HCT116 (cell line): Measurements from ENCODE around the gene TMEM209. TPM values are rescaled to one million over a fixed set of nuclear protein-coding genes. Genes with fewer than 3 reads are reported as not detected.

Experiments used
- ATAC-seq: fragments of 200-7000 bp; cut with Tn5 transposase; 2 replicates; pipeline ENCODE4 v1.9.1; 2020; ENCODE audit warnings: mild to moderate bottlenecking, moderate library complexity
- BruUV-seq: library from RNA; stranded (reverse); fragments of 400-500 nt; replicated peaks from 2 replicates; lab custom pipeline; 2021; lab: Mats Ljungman, UMichigan
- CTCF ChIA-PET: fragments of 300-600 bp; sonication (Branson Sonifier 250); formaldehyde crosslinking; loops from one replicate; lab custom pipeline; 2021; ENCODE audit warnings: antibody characterized with exemption; lab: Charles Lee
- POLR2A ChIA-PET: fragments of 300-600, 350-600 bp; sonication (Branson Sonifier 250); formaldehyde crosslinking; loops from one replicate; lab custom pipeline; 2021; ENCODE audit warnings: antibody characterized with exemption; lab: Charles Lee
- RAD21 ChIA-PET, 2 experiments: fragments of 300-600 bp; sonication (Branson Sonifier 250); formaldehyde crosslinking; loops; one replicate each; lab custom pipeline; 2023; ENCODE audit warnings: low total read pairs in 2 of 2; ENCODE audit not compliant: uncharacterized antibody in 2 of 2, unreplicated experiment in 2 of 2, low non-redundant PET in 1 of 2; lab: Charles Lee
- DNase-seq: peaks from one replicate; pipeline ENCODE4 v3.0.0-alpha.2; 2010; ENCODE audit warnings: low read depth, low spot score
- H2AFZ ChIP-seq: fragments of 200-600 bp; shearing (Covaris generic), sonication (generic); 2 replicates; pipeline ENCODE4 v1.6.1; 2017; ENCODE audit warnings: low read depth, mixed run types, mixed read lengths, antibody characterized with exemption, low read length; ENCODE audit not compliant: poor library complexity, severe bottlenecking
- H3K27ac ChIP-seq: 2 replicates; pipeline ENCODE4 v1.5.1; 2012; ENCODE audit warnings: low read depth, low read length
- H3K27me3 ChIP-seq: fragments of 200-600 bp; sonication (generic); 2 replicates; pipeline ENCODE4 v1.6.1; 2016; ENCODE audit warnings: mixed run types, low read length, mixed read lengths; ENCODE audit not compliant: insufficient read depth
- H3K36me3 ChIP-seq, 2 experiments: fragments of 200-500 bp in 1 of 2; fragments of 200-600 bp in 1 of 2; sonication (Bioruptor generic) in 1 of 2; sonication (generic) in 1 of 2; 2 replicates each; pipeline versions ENCODE4 v1.5.1 to v1.6.1; 2014 to 2016; ENCODE audit warnings: low read length in 2 of 2, inconsistent platforms in 1 of 2, mixed read lengths in 1 of 2, mixed run types in 1 of 2; ENCODE audit not compliant: insufficient read depth in 2 of 2, control insufficient read depth in 1 of 2
- H3K4me1 ChIP-seq, 2 experiments: fragments of 200-600 bp in 1 of 2; sonication (generic) in 1 of 2; 2 replicates each; pipeline versions ENCODE4 v1.5.1 to v1.6.1; 2012 to 2017; ENCODE audit warnings: low read length in 2 of 2, inconsistent platforms in 1 of 2, mild to moderate bottlenecking in 1 of 2, mixed read lengths in 1 of 2, mixed run types in 1 of 2, moderate library complexity in 1 of 2; ENCODE audit not compliant: insufficient read depth in 2 of 2, control insufficient read depth in 1 of 2
- H3K4me2 ChIP-seq: fragments of 200-600 bp; sonication (generic); 2 replicates; pipeline ENCODE4 v1.6.1; 2017; ENCODE audit warnings: mixed run types, low read length, mixed read lengths
- H3K4me3 ChIP-seq, 2 experiments: fragments of 200-600 bp in 1 of 2; sonication (generic) in 1 of 2; replicated peaks in 1 of 2; 2 replicates each; pipeline ENCODE4 v1.5.1; 2011 to 2016; ENCODE audit warnings: low read length in 2 of 2, control low read depth in 1 of 2, low read depth in 1 of 2, mild to moderate bottlenecking in 1 of 2, mixed read lengths in 1 of 2, mixed run types in 1 of 2
- H3K79me2 ChIP-seq: fragments of 200-600 bp; sonication (generic); 2 replicates; pipeline ENCODE4 v1.6.1; 2017; ENCODE audit warnings: mild to moderate bottlenecking, mixed run types, low read length, moderate library complexity, mixed read lengths; ENCODE audit not compliant: insufficient read depth
- H3K9ac ChIP-seq: fragments of 200-600 bp; sonication (generic); 2 replicates; pipeline ENCODE4 v1.6.1; 2016; ENCODE audit warnings: low read length, mixed read lengths
- H3K9me2 ChIP-seq: fragments of 200-600 bp; sonication (generic), shearing (Covaris generic); 2 replicates; pipeline ENCODE4 v1.6.1; 2017; ENCODE audit warnings: mixed run types, mild to moderate bottlenecking, moderate library complexity; ENCODE audit not compliant: insufficient read depth
- H3K9me3 ChIP-seq, 2 experiments: fragments of 200-500 bp in 1 of 2; fragments of 200-600 bp in 1 of 2; sonication (Bioruptor generic) in 1 of 2; sonication (generic) in 1 of 2; 2 replicates each; pipeline ENCODE4 v1.6.1; 2014 to 2017; ENCODE audit warnings: low read length in 2 of 2, mixed read lengths in 2 of 2, inconsistent platforms in 1 of 2, low read depth in 1 of 2, mild to moderate bottlenecking in 1 of 2, mixed run types in 1 of 2, moderate library complexity in 1 of 2; ENCODE audit not compliant: control insufficient read depth in 1 of 2, insufficient read depth in 1 of 2
- H4K20me1 ChIP-seq: fragments of 200-600 bp; sonication (generic), shearing (Covaris generic); 2 replicates; pipeline ENCODE4 v1.6.1; 2017; ENCODE audit warnings: mixed run types, mild to moderate bottlenecking, moderate library complexity; ENCODE audit not compliant: insufficient read depth
- CBX3 ChIP-seq: IDR thresholded peaks from 2 replicates; pipeline ENCODE4 v1.6.1; 2012; ENCODE audit warnings: low read depth
- CEBPB ChIP-seq: IDR thresholded peaks from 2 replicates; pipeline ENCODE4 v1.6.1; 2012; ENCODE audit warnings: low read depth
- ELF1 ChIP-seq: IDR thresholded peaks from 2 replicates; pipeline ENCODE4 v1.6.1; 2012; ENCODE audit warnings: low read depth, borderline replicate concordance
- EZH2 ChIP-seq: fragments of 200-600 bp; sonication (generic); IDR thresholded peaks from 2 replicates; pipeline ENCODE4 v1.6.1; 2017; ENCODE audit warnings: antibody characterized with exemption, mixed run types
- EZH2phosphoT487 ChIP-seq: fragments of 200-600 bp; IDR thresholded peaks from 2 replicates; pipeline ENCODE4 v1.6.1; 2018; ENCODE audit warnings: antibody characterized with exemption, borderline replicate concordance
- FOSL1 ChIP-seq: IDR thresholded peaks from 2 replicates; pipeline ENCODE4 v1.6.1; 2012; ENCODE audit warnings: low read depth
- JUND ChIP-seq: IDR thresholded peaks from 2 replicates; pipeline ENCODE4 v1.6.1; 2012
- POLR2A ChIP-seq: IDR thresholded peaks from 2 replicates; pipeline ENCODE4 v1.7.0; 2011; ENCODE audit warnings: borderline replicate concordance; ENCODE audit not compliant: insufficient read depth, insufficient read length; ENCODE audit errors: extremely low read depth
- POLR2AphosphoS5 ChIP-seq: IDR thresholded peaks from 2 replicates; pipeline ENCODE4 v1.6.1; 2011; ENCODE audit warnings: mild to moderate bottlenecking, low read depth, low read length, moderate library complexity
- RAD21 ChIP-seq: IDR thresholded peaks from 2 replicates; pipeline ENCODE4 v1.6.1; 2012; ENCODE audit warnings: low read depth, mild to moderate bottlenecking
- SIN3A ChIP-seq: IDR thresholded peaks from 2 replicates; pipeline ENCODE4 v1.6.1; 2012; ENCODE audit warnings: low read depth
- SP1 ChIP-seq: IDR thresholded peaks from 2 replicates; pipeline ENCODE4 v1.6.1; 2012; ENCODE audit warnings: low read depth
- SRF ChIP-seq: IDR thresholded peaks from 2 replicates; pipeline ENCODE4 v1.6.1; 2012; ENCODE audit warnings: low read depth
- YY1 ChIP-seq: IDR thresholded peaks from 2 replicates; pipeline ENCODE4 v1.6.1; 2011; ENCODE audit warnings: low read length, low read depth, moderate library complexity, mild to moderate bottlenecking; ENCODE audit not compliant: insufficient replicate concordance; ENCODE audit errors: extremely low read depth
- ZFX ChIP-seq: fragments of 450-650 bp; IDR thresholded peaks from 2 replicates; pipeline ENCODE4 v1.6.1; 2017
- intact Hi-C: fragments of 100-400 bp; cut with micrococcal nuclease; formaldehyde crosslinking; loops from 2 replicates; pipeline ENCODE4 v1.10.0; 2022
- total RNA-seq: library from RNA; stranded (reverse); gene quantifications from one replicate; pipeline ENCODE4 v1.2.1, GENCODE V29; 2021; ENCODE audit not compliant: unreplicated experiment
- TF ChIP-seq, protein P1 (sequence below): IDR thresholded peaks from 2 replicates; pipeline ENCODE4 v1.6.1; 2012
- TF ChIP-seq, protein P2 (sequence below): IDR thresholded peaks from 2 replicates; pipeline ENCODE4 v1.6.1; 2012; ENCODE audit warnings: low read depth
- TF ChIP-seq, protein P3 (sequence below): IDR thresholded peaks from 2 replicates; pipeline ENCODE4 v1.6.1; 2011; ENCODE audit warnings: mild to moderate bottlenecking, low read length, moderate library complexity; ENCODE audit not compliant: insufficient replicate concordance; ENCODE audit errors: extremely low read depth

The TMEM209 gene
- total RNA-seq, 1 experiment from 2014 or later, result 35.8 TPM

DNA sequence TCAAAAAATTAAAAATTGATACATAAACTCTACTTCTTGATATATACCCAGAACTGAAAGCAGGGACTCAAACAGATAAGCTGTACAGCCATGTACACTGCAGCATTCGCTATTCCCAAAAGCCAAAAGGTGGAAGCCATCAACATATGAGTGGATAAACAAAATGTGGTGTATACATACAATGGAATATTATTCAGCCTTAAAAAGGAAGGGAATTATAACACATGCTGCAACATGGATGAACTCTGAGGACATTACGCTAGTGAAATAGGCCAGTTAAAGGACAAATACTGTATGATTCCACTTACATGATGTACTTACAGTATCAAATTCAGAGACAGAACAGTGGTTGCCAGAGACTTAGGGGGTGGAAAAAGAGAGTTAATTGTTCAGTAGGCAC is 8.1 kb downstream of the TMEM209 start:
- CTCF ChIA-PET, result no interaction called here

More for the DNA sequence above, 8.1 kb downstream of the TMEM209 start:
- Histone ChIP-seq H3K4me1 (no peaks in the 10 kb centered on the region), H3K4me2 (no peak overlapping the region), H3K27ac (no peak overlapping the region), H3K9me3 (no peaks in the 10 kb centered on the region), H3K9ac (no peak overlapping the region), H2AFZ (no peak overlapping the region), H3K36me3 (peaks cover 29 to 54% of the 10 kb centered on the region in 2 experiments; a peak in 3 of 4 replicates), H3K9me2 (no peaks in the 10 kb centered on the region), H4K20me1 (no peaks in the 10 kb centered on the region; the same call in 1 of the 2 replicates), H3K79me2 (peaks cover 35% of the 10 kb centered on the region), H3K27me3 (no peaks in the 10 kb centered on the region), H3K4me3 (no peak overlapping the region)
- ATAC-seq (no peak), DNase-seq (no peak)
- ChIA-PET POLR2A (no interaction called here), RAD21 (no interaction called here)
- BruUV-seq, result no TSS peak
- TF ChIP-seq SRF, result no peak
- no peak for TF ChIP-seq SP1
- no peak for TF ChIP-seq CEBPB
- TF ChIP-seq JUND, result no peak
- no peak for TF ChIP-seq POLR2A
- TF ChIP-seq POLR2AphosphoS5, result no peak
- TF ChIP-seq, protein P1, sequence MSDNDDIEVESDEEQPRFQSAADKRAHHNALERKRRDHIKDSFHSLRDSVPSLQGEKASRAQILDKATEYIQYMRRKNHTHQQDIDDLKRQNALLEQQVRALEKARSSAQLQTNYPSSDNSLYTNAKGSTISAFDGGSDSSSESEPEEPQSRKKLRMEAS, result no peak
- no peak for TF ChIP-seq FOSL1
- no peak for TF ChIP-seq SIN3A
- no peak for TF ChIP-seq EZH2
- no peak for TF ChIP-seq ELF1
- no peak for TF ChIP-seq YY1
- TF ChIP-seq, protein P2, sequence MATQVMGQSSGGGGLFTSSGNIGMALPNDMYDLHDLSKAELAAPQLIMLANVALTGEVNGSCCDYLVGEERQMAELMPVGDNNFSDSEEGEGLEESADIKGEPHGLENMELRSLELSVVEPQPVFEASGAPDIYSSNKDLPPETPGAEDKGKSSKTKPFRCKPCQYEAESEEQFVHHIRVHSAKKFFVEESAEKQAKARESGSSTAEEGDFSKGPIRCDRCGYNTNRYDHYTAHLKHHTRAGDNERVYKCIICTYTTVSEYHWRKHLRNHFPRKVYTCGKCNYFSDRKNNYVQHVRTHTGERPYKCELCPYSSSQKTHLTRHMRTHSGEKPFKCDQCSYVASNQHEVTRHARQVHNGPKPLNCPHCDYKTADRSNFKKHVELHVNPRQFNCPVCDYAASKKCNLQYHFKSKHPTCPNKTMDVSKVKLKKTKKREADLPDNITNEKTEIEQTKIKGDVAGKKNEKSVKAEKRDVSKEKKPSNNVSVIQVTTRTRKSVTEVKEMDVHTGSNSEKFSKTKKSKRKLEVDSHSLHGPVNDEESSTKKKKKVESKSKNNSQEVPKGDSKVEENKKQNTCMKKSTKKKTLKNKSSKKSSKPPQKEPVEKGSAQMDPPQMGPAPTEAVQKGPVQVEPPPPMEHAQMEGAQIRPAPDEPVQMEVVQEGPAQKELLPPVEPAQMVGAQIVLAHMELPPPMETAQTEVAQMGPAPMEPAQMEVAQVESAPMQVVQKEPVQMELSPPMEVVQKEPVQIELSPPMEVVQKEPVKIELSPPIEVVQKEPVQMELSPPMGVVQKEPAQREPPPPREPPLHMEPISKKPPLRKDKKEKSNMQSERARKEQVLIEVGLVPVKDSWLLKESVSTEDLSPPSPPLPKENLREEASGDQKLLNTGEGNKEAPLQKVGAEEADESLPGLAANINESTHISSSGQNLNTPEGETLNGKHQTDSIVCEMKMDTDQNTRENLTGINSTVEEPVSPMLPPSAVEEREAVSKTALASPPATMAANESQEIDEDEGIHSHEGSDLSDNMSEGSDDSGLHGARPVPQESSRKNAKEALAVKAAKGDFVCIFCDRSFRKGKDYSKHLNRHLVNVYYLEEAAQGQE, result no peak
- no peak for TF ChIP-seq ZFX
- no peak for TF ChIP-seq EZH2phosphoT487
- TF ChIP-seq CBX3, result no peak
- TF ChIP-seq RAD21, result no peak
- TF ChIP-seq, protein P3, sequence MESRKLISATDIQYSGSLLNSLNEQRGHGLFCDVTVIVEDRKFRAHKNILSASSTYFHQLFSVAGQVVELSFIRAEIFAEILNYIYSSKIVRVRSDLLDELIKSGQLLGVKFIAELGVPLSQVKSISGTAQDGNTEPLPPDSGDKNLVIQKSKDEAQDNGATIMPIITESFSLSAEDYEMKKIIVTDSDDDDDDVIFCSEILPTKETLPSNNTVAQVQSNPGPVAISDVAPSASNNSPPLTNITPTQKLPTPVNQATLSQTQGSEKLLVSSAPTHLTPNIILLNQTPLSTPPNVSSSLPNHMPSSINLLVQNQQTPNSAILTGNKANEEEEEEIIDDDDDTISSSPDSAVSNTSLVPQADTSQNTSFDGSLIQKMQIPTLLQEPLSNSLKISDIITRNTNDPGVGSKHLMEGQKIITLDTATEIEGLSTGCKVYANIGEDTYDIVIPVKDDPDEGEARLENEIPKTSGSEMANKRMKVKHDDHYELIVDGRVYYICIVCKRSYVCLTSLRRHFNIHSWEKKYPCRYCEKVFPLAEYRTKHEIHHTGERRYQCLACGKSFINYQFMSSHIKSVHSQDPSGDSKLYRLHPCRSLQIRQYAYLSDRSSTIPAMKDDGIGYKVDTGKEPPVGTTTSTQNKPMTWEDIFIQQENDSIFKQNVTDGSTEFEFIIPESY, result no peak
- intact Hi-C loops, result no loop called here
